Fibroblast of lung (primary cell): ENCODE measurements around the gene CCNT2. TPM values are rescaled to one million over a fixed set of nuclear protein-coding genes. Genes with fewer than 3 reads are reported as not detected.
A peak's percentile ranks its signal among the peaks of the same experiment; 100 is the strongest.

ENCODE experiments used
- DNase-seq, 2 donors: peaks; one replicate each; pipeline versions ENCODE4 v3.0.0 to v3.0.0-alpha.2; 2010; ENCODE audit warnings: low read depth in 2 of 2
- H2AFZ ChIP-seq: 2 replicates; pipeline ENCODE4 v1.5.1; 2012; ENCODE audit warnings: low read length, control low read depth, inconsistent platforms
- H3K27ac ChIP-seq: 2 replicates; pipeline ENCODE4 v1.5.1; 2011; ENCODE audit warnings: low read length, control low read depth; ENCODE audit not compliant: insufficient read depth
- H3K27me3 ChIP-seq: 2 replicates; pipeline ENCODE4 v1.5.1; 2011; ENCODE audit warnings: mild to moderate bottlenecking, low read length; ENCODE audit not compliant: control insufficient read depth, insufficient read depth
- H3K36me3 ChIP-seq: 2 replicates; pipeline ENCODE4 v1.5.1; 2011; ENCODE audit warnings: low read length; ENCODE audit not compliant: control insufficient read depth, insufficient read depth
- H3K4me1 ChIP-seq: 2 replicates; pipeline ENCODE4 v1.5.1; 2011; ENCODE audit warnings: low read length; ENCODE audit not compliant: control insufficient read depth, insufficient read depth; ENCODE audit errors: extremely low read depth
- H3K4me2 ChIP-seq: 2 replicates; pipeline ENCODE4 v1.5.1; 2011; ENCODE audit warnings: low read length, control low read depth; ENCODE audit not compliant: insufficient read depth; ENCODE audit errors: extremely low read depth
- H3K4me3 ChIP-seq, 4 experiments: fragments of 200-600 bp in 1 of 4; sonication (generic) in 1 of 4; replicated peaks in 1 of 4; 2 replicates each; pipeline ENCODE4 v1.5.1; 2011 to 2016; ENCODE audit warnings: low read length in 4 of 4, low read depth in 3 of 4, mild to moderate bottlenecking in 3 of 4, control low read depth in 2 of 4, inconsistent platforms in 1 of 4, mixed read lengths in 1 of 4; ENCODE audit not compliant: insufficient read depth in 1 of 4; ENCODE audit errors: control extremely low read depth in 1 of 4
- H3K79me2 ChIP-seq: 2 replicates; pipeline ENCODE4 v1.5.1; 2012; ENCODE audit warnings: mild to moderate bottlenecking, low read length, inconsistent platforms; ENCODE audit not compliant: control insufficient read depth, insufficient read depth
- H3K9ac ChIP-seq: 2 replicates; pipeline ENCODE4 v1.5.1; 2011; ENCODE audit warnings: mild to moderate bottlenecking, low read length, control low read depth; ENCODE audit not compliant: insufficient read depth
- H3K9me3 ChIP-seq: 2 replicates; pipeline ENCODE4 v1.5.1; 2012; ENCODE audit warnings: low read depth, low read length; ENCODE audit not compliant: control insufficient read depth, insufficient read depth
- H4K20me1 ChIP-seq: 2 replicates; pipeline ENCODE4 v1.5.1; 2011; ENCODE audit warnings: low read length; ENCODE audit not compliant: control insufficient read depth, insufficient read depth; ENCODE audit errors: extremely low read depth
- EZH2 ChIP-seq: IDR thresholded peaks from 2 replicates; pipeline ENCODE4 v1.5.1; 2012; ENCODE audit warnings: low read length, control low read depth, mild to moderate bottlenecking; ENCODE audit errors: missing control alignments
- polyA plus RNA-seq, 2 donors: library from polyadenylated mRNA; depleted of rRNA in 1 of 2; stranded (reverse) in 1 of 2; unstranded in 1 of 2; fragments of >200 nt; gene quantifications; 2 replicates each; pipeline ENCODE4 v1.2.1, GENCODE V29; 2011 to 2012; ENCODE audit warnings: missing spikeins in 1 of 2
- total RNA-seq: library from RNA; depleted of rRNA; stranded (reverse); fragments of >200 nt; gene quantifications from 2 replicates; pipeline ENCODE4 v1.2.1, GENCODE V29; 2014
- TF ChIP-seq, protein P1 (sequence below), 2 donors: IDR thresholded peaks in 1 of 2; conservative IDR thresholded peaks in 1 of 2; 1 replicate in 1 of 2; 2 replicates in 1 of 2; pipeline ENCODE4 v1.5.1; 2011 to 2012; ENCODE audit warnings: low read length in 2 of 2, control low read depth in 1 of 2, inconsistent platforms in 1 of 2, low read depth in 1 of 2, mild to moderate bottlenecking in 1 of 2

Gene CCNT2
- total and polyA plus RNA-seq, 2 donors (not counting 1 experiment from before 2014, with no cell fraction given), result 10.5 to 30.1 TPM

DNA sequence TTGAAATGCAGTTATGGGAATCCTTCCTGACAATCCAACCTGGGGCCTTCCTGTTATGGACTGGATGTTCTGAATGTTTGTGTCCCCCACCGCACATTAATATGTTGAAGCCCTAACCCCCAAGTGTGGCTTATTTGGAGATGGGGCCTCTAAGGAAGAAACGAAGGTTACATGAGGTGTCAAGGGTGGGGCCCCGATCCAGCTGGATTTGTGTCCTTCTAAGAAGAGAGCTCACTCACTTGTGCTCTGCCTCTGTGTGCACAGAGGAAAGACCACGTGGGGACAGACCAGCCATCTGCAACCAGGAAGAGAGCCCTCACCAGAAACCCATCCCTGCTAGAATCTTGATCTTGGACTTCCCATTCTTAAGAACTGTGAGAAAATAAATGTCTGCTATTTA lies 84.2 kb downstream of the CCNT2 start:
- no peak for TF ChIP-seq EZH2
- TF ChIP-seq, protein P1, sequence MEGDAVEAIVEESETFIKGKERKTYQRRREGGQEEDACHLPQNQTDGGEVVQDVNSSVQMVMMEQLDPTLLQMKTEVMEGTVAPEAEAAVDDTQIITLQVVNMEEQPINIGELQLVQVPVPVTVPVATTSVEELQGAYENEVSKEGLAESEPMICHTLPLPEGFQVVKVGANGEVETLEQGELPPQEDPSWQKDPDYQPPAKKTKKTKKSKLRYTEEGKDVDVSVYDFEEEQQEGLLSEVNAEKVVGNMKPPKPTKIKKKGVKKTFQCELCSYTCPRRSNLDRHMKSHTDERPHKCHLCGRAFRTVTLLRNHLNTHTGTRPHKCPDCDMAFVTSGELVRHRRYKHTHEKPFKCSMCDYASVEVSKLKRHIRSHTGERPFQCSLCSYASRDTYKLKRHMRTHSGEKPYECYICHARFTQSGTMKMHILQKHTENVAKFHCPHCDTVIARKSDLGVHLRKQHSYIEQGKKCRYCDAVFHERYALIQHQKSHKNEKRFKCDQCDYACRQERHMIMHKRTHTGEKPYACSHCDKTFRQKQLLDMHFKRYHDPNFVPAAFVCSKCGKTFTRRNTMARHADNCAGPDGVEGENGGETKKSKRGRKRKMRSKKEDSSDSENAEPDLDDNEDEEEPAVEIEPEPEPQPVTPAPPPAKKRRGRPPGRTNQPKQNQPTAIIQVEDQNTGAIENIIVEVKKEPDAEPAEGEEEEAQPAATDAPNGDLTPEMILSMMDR (conservative IDR thresholded peaks at IDR 0.05 in 1 of 2, IDR thresholded peaks at IDR 0.05 in 1 of 2; ENCODE audit: low read depth in 1 of 2, low read length in 2 of 2), result no peak
- Histone ChIP-seq H3K4me2 (no peak overlapping the region), H3K27ac (no peak overlapping the region), H3K4me3 (no peak overlapping the region), H3K9me3 (no peaks in the 10 kb centered on the region), H3K79me2 (no peaks in the 10 kb centered on the region), H4K20me1 (no peaks in the 10 kb centered on the region), H3K36me3 (no peaks in the 10 kb centered on the region), H3K27me3 (peaks cover 8% of the 10 kb centered on the region), H2AFZ (no peak overlapping the region), H3K9ac (no peak overlapping the region), H3K4me1 (peaks cover 2% of the 10 kb centered on the region)
- no peak for DNase-seq

DNA sequence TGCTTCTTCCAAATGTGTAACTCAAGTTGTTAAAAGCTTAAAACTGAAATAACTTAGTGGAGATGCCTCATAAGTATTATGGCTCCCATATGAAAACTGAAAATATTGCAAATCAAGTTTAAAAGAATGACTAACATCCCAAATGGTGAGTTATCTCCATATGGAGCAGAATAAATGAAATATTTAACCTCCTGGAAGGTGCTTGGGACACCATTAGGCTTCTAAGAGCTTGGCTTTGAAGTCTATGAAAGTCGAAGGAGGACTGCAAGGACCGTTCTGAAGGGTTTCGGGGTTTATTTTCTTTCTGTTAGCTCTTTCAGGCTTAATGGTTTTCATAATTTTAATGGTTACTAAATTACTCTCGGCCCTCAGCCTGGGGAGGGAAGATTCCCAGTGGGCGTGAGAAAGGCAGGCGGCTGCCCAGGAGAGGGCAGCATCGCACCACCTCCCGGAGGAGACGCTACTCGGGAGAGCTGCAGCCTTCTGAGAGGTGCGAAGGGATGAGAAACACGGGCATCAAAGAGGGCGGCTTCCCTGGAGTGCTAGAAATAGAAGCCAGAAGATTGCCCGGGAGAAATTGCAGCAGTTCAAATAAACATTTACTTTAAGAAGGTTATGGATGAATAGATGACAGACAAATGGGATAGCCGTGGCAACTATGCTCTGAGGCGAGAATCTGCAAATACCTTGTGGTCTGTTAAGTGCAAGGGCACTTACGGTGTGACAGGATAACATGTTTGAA lies 85.6 kb downstream of the CCNT2 start:
- peak overlapping the region; percentile 4 to 53 (median 23) for H3K4me3 ChIP-seq
- H3K27me3 ChIP-seq, result peaks cover 8% of the 10 kb centered on the region
- H3K9me3 ChIP-seq, result no peaks in the 10 kb centered on the region
- no peaks in the 10 kb centered on the region for H3K36me3 ChIP-seq
- no peaks in the 10 kb centered on the region for H3K79me2 ChIP-seq
- H4K20me1 ChIP-seq, result no peaks in the 10 kb centered on the region
- TF ChIP-seq EZH2, result no peak
- TF ChIP-seq, protein P1 (conservative IDR thresholded peaks at IDR 0.05 in 1 of 2, IDR thresholded peaks at IDR 0.05 in 1 of 2; ENCODE audit: low read depth in 1 of 2, low read length in 2 of 2), result peak; percentile 95 to 98
- peak overlapping the region; percentile 70 for H3K4me2 ChIP-seq
- H3K9ac ChIP-seq, result no peak overlapping the region
- H3K27ac ChIP-seq, result no peak overlapping the region
- H2AFZ ChIP-seq, result peak overlapping the region; percentile 13
- peak; percentile 48 to 74 for DNase-seq
- peaks cover 2% of the 10 kb centered on the region for H3K4me1 ChIP-seq

DNA sequence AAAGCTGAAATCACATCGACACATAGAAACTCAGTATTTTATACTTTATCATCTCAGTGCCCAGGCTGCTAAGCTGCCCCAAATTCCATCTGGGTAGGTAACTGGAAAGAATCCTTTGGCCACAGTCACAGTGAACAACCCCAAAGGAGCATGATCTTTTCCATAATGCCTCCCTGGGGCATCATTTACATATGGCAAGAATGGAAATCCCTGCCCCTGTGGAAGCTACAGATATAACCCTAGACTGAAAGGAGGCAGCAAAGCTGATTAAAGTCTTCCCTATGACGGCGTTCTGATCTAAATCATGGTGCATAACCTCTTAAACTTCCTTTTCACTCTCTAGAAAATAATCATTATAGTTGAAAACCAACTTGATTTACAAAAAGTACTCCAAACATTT lies 87.1 kb downstream of the CCNT2 start:
- H3K27me3 ChIP-seq, result peaks cover 8% of the 10 kb centered on the region
- H3K27ac ChIP-seq, result no peak overlapping the region
- H3K4me1 ChIP-seq, result peaks cover 2% of the 10 kb centered on the region
- H4K20me1 ChIP-seq, result no peaks in the 10 kb centered on the region
- H3K9me3 ChIP-seq, result no peaks in the 10 kb centered on the region
- TF ChIP-seq, protein P1 (conservative IDR thresholded peaks at IDR 0.05 in 1 of 2, IDR thresholded peaks at IDR 0.05 in 1 of 2; ENCODE audit: low read depth in 1 of 2, low read length in 2 of 2), result no peak
- no peak for TF ChIP-seq EZH2
- DNase-seq, result no peak
- H3K4me3 ChIP-seq, result no peak overlapping the region
- H2AFZ ChIP-seq, result no peak overlapping the region
- no peak overlapping the region for H3K9ac ChIP-seq
- no peak overlapping the region for H3K4me2 ChIP-seq
- H3K36me3 ChIP-seq, result no peaks in the 10 kb centered on the region
- no peaks in the 10 kb centered on the region for H3K79me2 ChIP-seq

Other genes starting within 250 kb of the CCNT2 start
- under 0.01 TPM in 1 of 2 replicates, not detected in the other for gene TMEM163, start 199.8 kb upstream of the CCNT2 start, total RNA-seq
- gene TMEM163, start 199.8 kb upstream of the CCNT2 start, polyA plus RNA-seq, result 0.03 TPM in 1 of 2 replicates, not detected in the other
- not detected in 2 replicates for gene ACMSD, start 80.2 kb upstream of the CCNT2 start, total RNA-seq
- gene ACMSD, start 80.2 kb upstream of the CCNT2 start, polyA plus RNA-seq, result not detected in 2 replicates
- not detected in 2 replicates for gene MAP3K19, start 128.6 kb downstream of the CCNT2 start, total RNA-seq
- gene MAP3K19, start 128.6 kb downstream of the CCNT2 start, polyA plus RNA-seq, result not detected in 2 replicates
- 73.2 and 82.6 TPM in 2 replicates for gene RAB3GAP1, start 133.5 kb downstream of the CCNT2 start, total RNA-seq
- gene RAB3GAP1, start 133.5 kb downstream of the CCNT2 start, polyA plus RNA-seq, result 32.6 and 42.4 TPM in 2 replicates